Body of pancreas (tissue), 4 donors: ENCODE results near the gene SLCO3A1. TPM values are rescaled to one million over a fixed set of nuclear protein-coding genes. Genes with fewer than 3 reads are reported as not detected.

ENCODE experiments used
- ATAC-seq: fragments of 150-250 bp; one replicate; pipeline ENCODE4 v1.9.1; 2016
- DNase-seq, 4 donors: peaks; one replicate each; pipeline ENCODE4 v3.0.0-alpha.2; 2019
- H3K27ac ChIP-seq, 4 donors: fragments of 200-600 bp; sonication (generic); 1 replicate in 3 of 4; 2 replicates in 1 of 4; pipeline versions ENCODE4 v1.5.1 to v1.6.1; 2016 to 2019; ENCODE audit warnings: mild to moderate bottlenecking in 1 of 4, mixed read lengths in 1 of 4, moderate library complexity in 1 of 4
- H3K27me3 ChIP-seq, 2 donors: fragments of 200-600 bp; sonication (generic); one replicate each; pipeline ENCODE4 v1.6.0; 2016; ENCODE audit warnings: mild to moderate bottlenecking in 1 of 2
- H3K36me3 ChIP-seq, 2 donors: fragments of 200-600 bp; sonication (generic); replicated peaks in 1 of 2; 2 replicates each; pipeline ENCODE4 v1.5.1; 2016; ENCODE audit warnings: low read depth in 2 of 2; ENCODE audit not compliant: insufficient read depth in 1 of 2
- H3K4me1 ChIP-seq: fragments of 200-600 bp; sonication (generic); one replicate; pipeline ENCODE4 v1.6.0; 2016
- H3K4me3 ChIP-seq, 2 donors: fragments of 200-600 bp; sonication (generic); 1 replicate in 1 of 2; 2 replicates in 1 of 2; pipeline ENCODE4 v1.5.1; 2016 to 2019
- H3K9me3 ChIP-seq, 3 donors: fragments of 200-600 bp; sonication (generic); 1 replicate in 2 of 3; 2 replicates in 1 of 3; pipeline ENCODE4 v1.5.1; 2016
- CTCF ChIP-seq, 7 experiments: fragments of 450-650 bp in 4 of 7; fragments of 200-600 bp in 3 of 7; sonication (generic) in 3 of 7; IDR thresholded peaks; one replicate each; pipeline ENCODE4 v1.5.1; 2016 to 2019; ENCODE audit warnings: antibody characterized with exemption in 7 of 7
- POLR2A ChIP-seq, 3 donors: fragments of 450-650 bp; IDR thresholded peaks; one replicate each; pipeline ENCODE4 v1.6.1; 2016; ENCODE audit warnings: antibody characterized with exemption in 3 of 3, mild to moderate bottlenecking in 2 of 3
- WGBS, 2 donors: methylation state at CpG; one replicate each; pipeline ENCODE4 v1.1.5; 2017; 5-methylcytosine and 5-hydroxymethylcytosine counted together
- intact Hi-C: fragments of 100-400 bp; cut with DNase I; formaldehyde crosslinking; loops from one replicate; pipeline ENCODE4 v1.15.1; 2023
- total RNA-seq, 2 donors: library from RNA; depleted of rRNA; stranded (reverse); fragments of >200 nt; gene quantifications; one replicate each; pipeline ENCODE4 v1.1.0, GENCODE V29; 2016

Gene SLCO3A1
- total RNA-seq, 2 donors from 2014 or later = 5.7 to 12.9 TPM

GRCh38 chr15:91824256-91824655 is 29.3 kb upstream of the SLCO3A1 start:
- no peaks in the 10 kb centered on the region for H3K36me3 ChIP-seq
- peak overlapping the region in 1 of 4 donors; percentile 33 for H3K27ac ChIP-seq
- no peaks in the 10 kb centered on the region for H3K9me3 ChIP-seq
- DNase-seq (no peak), ATAC-seq (no peak)
- TF ChIP-seq POLR2A (IDR thresholded peaks at IDR 0.05) (no peak), CTCF (IDR thresholded peaks at IDR 0.05) (no peak)
- 22 to 33% methylated on average over 3 of the region's 3 CpGs for WGBS, 2 donors
- peaks cover 5% of the 10 kb centered on the region for H3K4me1 ChIP-seq
- no peak overlapping the region for H3K4me3 ChIP-seq
- no peaks in the 10 kb centered on the region for H3K27me3 ChIP-seq
- intact Hi-C loops = no loop called here

GRCh38 chr15:91826443-91826842 is 27.1 kb upstream of the SLCO3A1 start:
- intact Hi-C loops = no loop called here

GRCh38 chr15:91833056-91833455 is 20.5 kb upstream of the SLCO3A1 start:
- DNase-seq (no peak), ATAC-seq (no peak)
- no peaks in the 10 kb centered on the region for H3K36me3 ChIP-seq
- intact Hi-C loops = no loop called here
- no peaks in the 10 kb centered on the region for H3K9me3 ChIP-seq
- H3K4me3 ChIP-seq = no peak overlapping the region
- H3K27ac ChIP-seq = no peak overlapping the region
- H3K27me3 ChIP-seq = no peaks in the 10 kb centered on the region
- 66 to 84% methylated on average over 2 of the region's 2 CpGs for WGBS, 2 donors
- TF ChIP-seq CTCF (IDR thresholded peaks at IDR 0.05) (no peak), POLR2A (IDR thresholded peaks at IDR 0.05) (no peak)
- no peaks in the 10 kb centered on the region for H3K4me1 ChIP-seq

More at GRCh38 chr15:91826443-91826842, 27.1 kb upstream of the SLCO3A1 start:
- WGBS, 2 donors = 62 to 65% methylated on average over 5 of the region's 5 CpGs
- Histone ChIP-seq H3K27me3 (no peaks in the 10 kb centered on the region), H3K4me3 (no peak overlapping the region), H3K9me3 (no peaks in the 10 kb centered on the region), H3K27ac (no peak overlapping the region), H3K36me3 (no peaks in the 10 kb centered on the region), H3K4me1 (peaks cover 5% of the 10 kb centered on the region)
- DNase-seq (no peak), ATAC-seq (no peak)
- no peak for TF ChIP-seq POLR2A (IDR thresholded peaks at IDR 0.05)
- TF ChIP-seq CTCF (IDR thresholded peaks at IDR 0.05) = no peak

DNA sequence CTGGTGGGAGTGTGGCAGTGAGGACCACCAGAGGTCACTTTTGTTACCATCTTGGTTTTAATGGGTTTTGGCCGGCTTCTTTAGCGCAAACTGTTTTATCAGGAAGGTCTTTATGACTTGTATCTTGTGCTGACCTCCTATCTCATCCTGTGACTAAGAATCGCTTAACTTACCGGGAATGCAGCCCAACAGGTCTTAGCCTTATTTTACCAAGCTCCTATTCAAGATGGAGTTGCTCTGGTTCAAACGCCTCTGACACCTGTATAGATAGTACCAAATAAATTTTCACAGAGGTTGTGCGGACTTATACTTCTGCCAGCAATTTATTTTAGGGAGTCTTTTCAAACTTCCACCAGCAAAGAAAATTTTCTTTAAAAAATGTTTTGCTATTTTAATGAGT is 13.6 kb upstream of the SLCO3A1 start:
- WGBS, 2 donors = 46 to 64% methylated on average over 6 of the region's 6 CpGs
- intact Hi-C loops = no loop called here

More for the DNA sequence above, 13.6 kb upstream of the SLCO3A1 start:
- H3K4me1 ChIP-seq = no peaks in the 10 kb centered on the region
- no peaks in the 10 kb centered on the region for H3K27me3 ChIP-seq
- no peaks in the 10 kb centered on the region for H3K36me3 ChIP-seq
- TF ChIP-seq POLR2A (IDR thresholded peaks at IDR 0.05) = no peak
- TF ChIP-seq CTCF (IDR thresholded peaks at IDR 0.05) = no peak
- no peak for DNase-seq
- no peak overlapping the region for H3K27ac ChIP-seq
- no peak overlapping the region for H3K4me3 ChIP-seq
- no peak for ATAC-seq
- no peaks in the 10 kb centered on the region for H3K9me3 ChIP-seq
